GM15510 (cell line): ENCODE results near the gene AP1M1.

Experiments used
- POLR2A ChIP-seq: IDR thresholded peaks from 3 replicates; pipeline ENCODE4 v1.6.1; 2011; ENCODE audit warnings: borderline replicate concordance; ENCODE audit not compliant: insufficient read length; ENCODE audit errors: extremely low read depth

AP1M1 gene

GRCh38 chr19:16216744-16217670 lies 19.3 kb downstream of the AP1M1 start:
- TF ChIP-seq POLR2A: no peak

- no peak for TF ChIP-seq POLR2A
Measured at GRCh38 chr19:16217716-16218451, 20.2 kb downstream of the AP1M1 start.

- TF ChIP-seq POLR2A: no peak
Measured at GRCh38 chr19:16218851-16219250, 21.1 kb downstream of the AP1M1 start.

- no peak for TF ChIP-seq POLR2A
Measured at GRCh38 chr19:16222806-16223205, 25.1 kb downstream of the AP1M1 start.

GRCh38 chr19:16223746-16224145 lies 26.0 kb downstream of the AP1M1 start:
- TF ChIP-seq POLR2A: no peak

GRCh38 chr19:16224293-16225045 lies 26.8 kb downstream of the AP1M1 start:
- TF ChIP-seq POLR2A: no peak

- TF ChIP-seq POLR2A: no peak
Measured at GRCh38 chr19:16225279-16226183, 27.8 kb downstream of the AP1M1 start.

- no peak for TF ChIP-seq POLR2A
Measured at GRCh38 chr19:16226184-16226591, 28.5 kb downstream of the AP1M1 start.

GRCh38 chr19:16226878-16227836 lies 29.4 kb downstream of the AP1M1 start:
- no peak for TF ChIP-seq POLR2A

GRCh38 chr19:16227837-16228636 lies 30.3 kb downstream of the AP1M1 start:
- no peak for TF ChIP-seq POLR2A

- TF ChIP-seq POLR2A: no peak
Measured at GRCh38 chr19:16228637-16229321, 31.1 kb downstream of the AP1M1 start.

- TF ChIP-seq POLR2A: no peak
Measured at GRCh38 chr19:16229322-16229641, 31.6 kb downstream of the AP1M1 start.
